GM23338 (cell line): ENCODE measurements around the gene SPIN3.
"Not testable (repeated sequence)": the region's sequence is repeated elsewhere in the genome, so short reads cannot be mapped to it uniquely, and the experiment has no call there.

Experiments
- CREB1 ChIP-seq: fragments of 250-450 bp; sonication (Bioruptor Pico); IDR thresholded peaks from 2 replicates; pipeline ENCODE4 v1.5.0; 2020; ENCODE audit warnings: low read depth, mild to moderate bottlenecking, moderate library complexity
- CTCF ChIP-seq, 2 experiments: fragments of 200-600 bp in 1 of 2; sonication (generic) in 1 of 2; conservative IDR thresholded peaks; 2 replicates each; pipeline versions ENCODE4 v1.5.1 to v1.6.1; 2016 to 2017; ENCODE audit warnings: antibody characterized with exemption in 2 of 2, low read depth in 2 of 2, mild to moderate bottlenecking in 2 of 2, moderate library complexity in 1 of 2
- EZH2 ChIP-seq: fragments of 200-600 bp; sonication (generic); IDR thresholded peaks from one replicate; pipeline ENCODE4 v1.8.0; 2017; ENCODE audit warnings: antibody characterized with exemption, mild to moderate bottlenecking, low read depth; ENCODE audit not compliant: unreplicated experiment
- EZH2phosphoT487 ChIP-seq: fragments of 200-600 bp; sonication (generic); IDR thresholded peaks from one replicate; pipeline ENCODE4 v1.8.1; 2018; ENCODE audit warnings: antibody characterized with exemption; ENCODE audit not compliant: unreplicated experiment
- POLR2AphosphoS5 ChIP-seq: IDR thresholded peaks from 2 replicates; pipeline ENCODE4 v1.6.1; 2016; ENCODE audit warnings: antibody characterized with exemption, low read depth

GRCh38 chrX:57037265-57037664 lies 41.9 kb upstream of the SPIN3 start:
- TF ChIP-seq CTCF (conservative IDR thresholded peaks at IDR 0.05; ENCODE audit: low read depth in 2 of 2); EZH2; EZH2phosphoT487; POLR2AphosphoS5; CREB1: not testable (repeated sequence)
